HCT116 (cell line): ENCODE data around the gene RIMS4. TPM values are rescaled to one million over a fixed set of nuclear protein-coding genes. Genes with fewer than 3 reads are reported as not detected.

Source experiments
- ATAC-seq: fragments of 200-7000 bp; cut with Tn5 transposase; 2 replicates; pipeline ENCODE4 v1.9.1; 2020; ENCODE audit warnings: mild to moderate bottlenecking, moderate library complexity
- BruUV-seq: library from RNA; stranded (reverse); fragments of 400-500 nt; replicated peaks from 2 replicates; lab custom pipeline; 2021; lab: Mats Ljungman, UMichigan
- CTCF ChIA-PET: fragments of 300-600 bp; sonication (Branson Sonifier 250); formaldehyde crosslinking; loops from one replicate; lab custom pipeline; 2021; ENCODE audit warnings: antibody characterized with exemption; lab: Charles Lee
- POLR2A ChIA-PET: fragments of 300-600, 350-600 bp; sonication (Branson Sonifier 250); formaldehyde crosslinking; loops from one replicate; lab custom pipeline; 2021; ENCODE audit warnings: antibody characterized with exemption; lab: Charles Lee
- RAD21 ChIA-PET, 2 experiments: fragments of 300-600 bp; sonication (Branson Sonifier 250); formaldehyde crosslinking; loops; one replicate each; lab custom pipeline; 2023; ENCODE audit warnings: low total read pairs in 2 of 2; ENCODE audit not compliant: uncharacterized antibody in 2 of 2, unreplicated experiment in 2 of 2, low non-redundant PET in 1 of 2; lab: Charles Lee
- DNase-seq: peaks from one replicate; pipeline ENCODE4 v3.0.0-alpha.2; 2010; ENCODE audit warnings: low read depth, low spot score
- H2AFZ ChIP-seq: fragments of 200-600 bp; shearing (Covaris generic), sonication (generic); 2 replicates; pipeline ENCODE4 v1.6.1; 2017; ENCODE audit warnings: low read depth, mixed run types, mixed read lengths, antibody characterized with exemption, low read length; ENCODE audit not compliant: poor library complexity, severe bottlenecking
- H3K27ac ChIP-seq: 2 replicates; pipeline ENCODE4 v1.5.1; 2012; ENCODE audit warnings: low read depth, low read length
- H3K27me3 ChIP-seq: fragments of 200-600 bp; sonication (generic); 2 replicates; pipeline ENCODE4 v1.6.1; 2016; ENCODE audit warnings: mixed run types, low read length, mixed read lengths; ENCODE audit not compliant: insufficient read depth
- H3K36me3 ChIP-seq, 2 experiments: fragments of 200-500 bp in 1 of 2; fragments of 200-600 bp in 1 of 2; sonication (Bioruptor generic) in 1 of 2; sonication (generic) in 1 of 2; 2 replicates each; pipeline versions ENCODE4 v1.5.1 to v1.6.1; 2014 to 2016; ENCODE audit warnings: low read length in 2 of 2, inconsistent platforms in 1 of 2, mixed read lengths in 1 of 2, mixed run types in 1 of 2; ENCODE audit not compliant: insufficient read depth in 2 of 2, control insufficient read depth in 1 of 2
- H3K4me1 ChIP-seq, 2 experiments: fragments of 200-600 bp in 1 of 2; sonication (generic) in 1 of 2; 2 replicates each; pipeline versions ENCODE4 v1.5.1 to v1.6.1; 2012 to 2017; ENCODE audit warnings: low read length in 2 of 2, inconsistent platforms in 1 of 2, mild to moderate bottlenecking in 1 of 2, mixed read lengths in 1 of 2, mixed run types in 1 of 2, moderate library complexity in 1 of 2; ENCODE audit not compliant: insufficient read depth in 2 of 2, control insufficient read depth in 1 of 2
- H3K4me2 ChIP-seq: fragments of 200-600 bp; sonication (generic); 2 replicates; pipeline ENCODE4 v1.6.1; 2017; ENCODE audit warnings: mixed run types, low read length, mixed read lengths
- H3K4me3 ChIP-seq, 2 experiments: fragments of 200-600 bp in 1 of 2; sonication (generic) in 1 of 2; replicated peaks in 1 of 2; 2 replicates each; pipeline ENCODE4 v1.5.1; 2011 to 2016; ENCODE audit warnings: low read length in 2 of 2, control low read depth in 1 of 2, low read depth in 1 of 2, mild to moderate bottlenecking in 1 of 2, mixed read lengths in 1 of 2, mixed run types in 1 of 2
- H3K79me2 ChIP-seq: fragments of 200-600 bp; sonication (generic); 2 replicates; pipeline ENCODE4 v1.6.1; 2017; ENCODE audit warnings: mild to moderate bottlenecking, mixed run types, low read length, moderate library complexity, mixed read lengths; ENCODE audit not compliant: insufficient read depth
- H3K9ac ChIP-seq: fragments of 200-600 bp; sonication (generic); 2 replicates; pipeline ENCODE4 v1.6.1; 2016; ENCODE audit warnings: low read length, mixed read lengths
- H3K9me2 ChIP-seq: fragments of 200-600 bp; sonication (generic), shearing (Covaris generic); 2 replicates; pipeline ENCODE4 v1.6.1; 2017; ENCODE audit warnings: mixed run types, mild to moderate bottlenecking, moderate library complexity; ENCODE audit not compliant: insufficient read depth
- H3K9me3 ChIP-seq, 2 experiments: fragments of 200-500 bp in 1 of 2; fragments of 200-600 bp in 1 of 2; sonication (Bioruptor generic) in 1 of 2; sonication (generic) in 1 of 2; 2 replicates each; pipeline ENCODE4 v1.6.1; 2014 to 2017; ENCODE audit warnings: low read length in 2 of 2, mixed read lengths in 2 of 2, inconsistent platforms in 1 of 2, low read depth in 1 of 2, mild to moderate bottlenecking in 1 of 2, mixed run types in 1 of 2, moderate library complexity in 1 of 2; ENCODE audit not compliant: control insufficient read depth in 1 of 2, insufficient read depth in 1 of 2
- H4K20me1 ChIP-seq: fragments of 200-600 bp; sonication (generic), shearing (Covaris generic); 2 replicates; pipeline ENCODE4 v1.6.1; 2017; ENCODE audit warnings: mixed run types, mild to moderate bottlenecking, moderate library complexity; ENCODE audit not compliant: insufficient read depth
- CBX3 ChIP-seq: IDR thresholded peaks from 2 replicates; pipeline ENCODE4 v1.6.1; 2012; ENCODE audit warnings: low read depth
- EZH2 ChIP-seq: fragments of 200-600 bp; sonication (generic); IDR thresholded peaks from 2 replicates; pipeline ENCODE4 v1.6.1; 2017; ENCODE audit warnings: antibody characterized with exemption, mixed run types
- FOSL1 ChIP-seq: IDR thresholded peaks from 2 replicates; pipeline ENCODE4 v1.6.1; 2012; ENCODE audit warnings: low read depth
- RAD21 ChIP-seq: IDR thresholded peaks from 2 replicates; pipeline ENCODE4 v1.6.1; 2012; ENCODE audit warnings: low read depth, mild to moderate bottlenecking
- SIN3A ChIP-seq: IDR thresholded peaks from 2 replicates; pipeline ENCODE4 v1.6.1; 2012; ENCODE audit warnings: low read depth
- SP1 ChIP-seq: IDR thresholded peaks from 2 replicates; pipeline ENCODE4 v1.6.1; 2012; ENCODE audit warnings: low read depth
- TCF7L2 ChIP-seq: IDR thresholded peaks from 2 replicates; pipeline ENCODE4 v1.7.0; 2011; ENCODE audit warnings: borderline replicate concordance, inconsistent platforms; ENCODE audit not compliant: insufficient read depth, insufficient read length; ENCODE audit errors: extremely low read depth
- ZFX ChIP-seq: fragments of 450-650 bp; IDR thresholded peaks from 2 replicates; pipeline ENCODE4 v1.6.1; 2017
- ZNF274 ChIP-seq: fragments of 200-500 bp; sonication (Bioruptor generic); IDR thresholded peaks from 2 replicates; pipeline ENCODE4 v1.6.1; 2014; ENCODE audit warnings: mild to moderate bottlenecking, low read depth, low read length, inconsistent platforms
- intact Hi-C: fragments of 100-400 bp; cut with micrococcal nuclease; formaldehyde crosslinking; loops from 2 replicates; pipeline ENCODE4 v1.10.0; 2022
- total RNA-seq: library from RNA; stranded (reverse); gene quantifications from one replicate; pipeline ENCODE4 v1.2.1, GENCODE V29; 2021; ENCODE audit not compliant: unreplicated experiment
- TF ChIP-seq, protein P1 (sequence below): IDR thresholded peaks from 2 replicates; pipeline ENCODE4 v1.6.1; 2012; ENCODE audit warnings: low read depth

Gene RIMS4
- total RNA-seq, 1 experiment from 2014 or later, result 0.05 TPM

GRCh38 chr20:44762466-44763140 is 47.7 kb downstream of the RIMS4 start:
- no peak overlapping the region for H3K9ac ChIP-seq
- no peaks in the 10 kb centered on the region for H3K9me2 ChIP-seq
- no peaks in the 10 kb centered on the region for H4K20me1 ChIP-seq
- TF ChIP-seq CBX3 (no peak), SP1 (no peak), EZH2 (no peak), SIN3A (no peak), ZNF274 (no peak), RAD21 (no peak), TCF7L2 (no peak), ZFX (no peak), FOSL1 (no peak)
- TF ChIP-seq, protein P1, sequence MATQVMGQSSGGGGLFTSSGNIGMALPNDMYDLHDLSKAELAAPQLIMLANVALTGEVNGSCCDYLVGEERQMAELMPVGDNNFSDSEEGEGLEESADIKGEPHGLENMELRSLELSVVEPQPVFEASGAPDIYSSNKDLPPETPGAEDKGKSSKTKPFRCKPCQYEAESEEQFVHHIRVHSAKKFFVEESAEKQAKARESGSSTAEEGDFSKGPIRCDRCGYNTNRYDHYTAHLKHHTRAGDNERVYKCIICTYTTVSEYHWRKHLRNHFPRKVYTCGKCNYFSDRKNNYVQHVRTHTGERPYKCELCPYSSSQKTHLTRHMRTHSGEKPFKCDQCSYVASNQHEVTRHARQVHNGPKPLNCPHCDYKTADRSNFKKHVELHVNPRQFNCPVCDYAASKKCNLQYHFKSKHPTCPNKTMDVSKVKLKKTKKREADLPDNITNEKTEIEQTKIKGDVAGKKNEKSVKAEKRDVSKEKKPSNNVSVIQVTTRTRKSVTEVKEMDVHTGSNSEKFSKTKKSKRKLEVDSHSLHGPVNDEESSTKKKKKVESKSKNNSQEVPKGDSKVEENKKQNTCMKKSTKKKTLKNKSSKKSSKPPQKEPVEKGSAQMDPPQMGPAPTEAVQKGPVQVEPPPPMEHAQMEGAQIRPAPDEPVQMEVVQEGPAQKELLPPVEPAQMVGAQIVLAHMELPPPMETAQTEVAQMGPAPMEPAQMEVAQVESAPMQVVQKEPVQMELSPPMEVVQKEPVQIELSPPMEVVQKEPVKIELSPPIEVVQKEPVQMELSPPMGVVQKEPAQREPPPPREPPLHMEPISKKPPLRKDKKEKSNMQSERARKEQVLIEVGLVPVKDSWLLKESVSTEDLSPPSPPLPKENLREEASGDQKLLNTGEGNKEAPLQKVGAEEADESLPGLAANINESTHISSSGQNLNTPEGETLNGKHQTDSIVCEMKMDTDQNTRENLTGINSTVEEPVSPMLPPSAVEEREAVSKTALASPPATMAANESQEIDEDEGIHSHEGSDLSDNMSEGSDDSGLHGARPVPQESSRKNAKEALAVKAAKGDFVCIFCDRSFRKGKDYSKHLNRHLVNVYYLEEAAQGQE, result no peak
- no peak overlapping the region for H3K4me3 ChIP-seq
- no peak overlapping the region for H3K27ac ChIP-seq
- ChIA-PET POLR2A (no interaction called here), CTCF (interaction anchor here (1.3 kb wide), 1 partner anchor 16 kb away, joined by 3 read pairs; no protein-coding TSS in a partner anchor), RAD21 (no interaction called here)
- H3K4me2 ChIP-seq, result no peak overlapping the region
- H3K4me1 ChIP-seq, result 0 out of 4 replicates have a peak, but pooled peaks cover 0 to 8% of the 10 kb centered on the region in 2 experiments
- ATAC-seq (no peak), DNase-seq (no peak)
- H3K79me2 ChIP-seq, result no peaks in the 10 kb centered on the region
- no peak overlapping the region for H2AFZ ChIP-seq
- intact Hi-C loops, result no loop called here
- H3K36me3 ChIP-seq, result no peaks in the 10 kb centered on the region
- no peaks in the 10 kb centered on the region for H3K9me3 ChIP-seq
- peaks cover 24% of the 10 kb centered on the region for H3K27me3 ChIP-seq
- BruUV-seq, result no TSS peak
